Measurements from ENCODE around the gene CHAD. TPM values are rescaled to one million over a fixed set of nuclear protein-coding genes. Genes with fewer than 3 reads are reported as not detected.

Gene CHAD
- polyA plus RNA-seq, 1 of the 3 experiments (the other 2 are of a cell fraction): not detected

- Histone ChIP-seq H3K4me2 (no peak overlapping the region), H3K9me2 (no peaks in the 10 kb centered on the region), H3K79me2 (ENCODE audit: insufficient read depth) (0 out of 2 replicates have a peak, but pooled peaks cover 5% of the 10 kb centered on the region), H3K36me3 (replicated peaks in 1 of 2; ENCODE audit: control insufficient read depth in 1 of 2, insufficient read depth in 2 of 2, low read length in 1 of 2) (no peaks in the 10 kb centered on the region), H4K20me1 (ENCODE audit: insufficient read depth) (peaks cover 9% of the 10 kb centered on the region; the same call in 1 of the 2 replicates), H3F3A (replicated peaks; ENCODE audit: insufficient read depth) (peaks cover 7% of the 10 kb centered on the region), H3K4me3 (ENCODE audit: low read depth in 2 of 2, low read length in 1 of 2) (no peak overlapping the region), H3K4me1 (ENCODE audit: control insufficient read depth in 1 of 2, insufficient read depth in 2 of 2, low read depth in 1 of 2, low read length in 1 of 2) (peaks cover 0 to 8% of the 10 kb centered on the region in 2 experiments; a peak in 1 of 4 replicates), H3K27ac (ENCODE audit: low read depth in 2 of 2, low read length in 1 of 2) (no peak overlapping the region), H2AFZ (ENCODE audit: low read depth) (no peak overlapping the region), H3K9me3 (no peaks in the 10 kb centered on the region), H3K27me3 (ENCODE audit: insufficient read depth) (no peaks in the 10 kb centered on the region), H3K9ac (no peak overlapping the region)
- TF ChIP-seq JUND (IDR thresholded peaks at IDR 0.05) (no peak), MEF2A (IDR thresholded peaks at IDR 0.05; ENCODE audit: borderline replicate concordance, low read depth) (no peak), SIN3A (IDR thresholded peaks at IDR 0.05; ENCODE audit: borderline replicate concordance, low read depth, low read length) (no peak), POLR2AphosphoS5 (IDR thresholded peaks at IDR 0.05; ENCODE audit: low read depth, low read length) (no peak), TEAD4 (IDR thresholded peaks at IDR 0.05; ENCODE audit: borderline replicate concordance, insufficient read depth) (no peak), EP300 (IDR thresholded peaks at IDR 0.05; ENCODE audit: borderline replicate concordance in 1 of 2, low read depth in 1 of 2, low read length in 1 of 2) (no peak), CHD2 (IDR thresholded peaks at IDR 0.05; ENCODE audit: low read length, partially characterized antibody) (no peak), REST (IDR thresholded peaks at IDR 0.05; ENCODE audit: low read depth, low read length) (no peak), SMC3 (IDR thresholded peaks at IDR 0.05; ENCODE audit: low read depth, low read length) (no peak), ELF1 (IDR thresholded peaks at IDR 0.05) (no peak), NRF1 (IDR thresholded peaks at IDR 0.05; ENCODE audit: low read depth, low read length) (no peak), EZH2phosphoT487 (IDR thresholded peaks at IDR 0.05; ENCODE audit: borderline replicate concordance, low read depth) (no peak), GATA2 (CRISPR knock-in tag; IDR thresholded peaks at IDR 0.05) (no peak), GABPA (IDR thresholded peaks at IDR 0.05; ENCODE audit: low read depth) (no peak), MAX (IDR thresholded peaks at IDR 0.05; ENCODE audit: low read depth) (no peak), USF1 (IDR thresholded peaks at IDR 0.05; ENCODE audit: borderline replicate concordance, low read depth) (no peak)
- no peak for DNase-seq
- CTCF ChIA-PET: interaction anchor here (1.4 to 2.7 kb wide), 3 partner anchors 11 to 86 kb away, joined by 3 to 8 read pairs (median 3); partner anchors contain the start of gene RSAD1
- POLR2A ChIA-PET: no interaction called here
- 91% methylated on average over 7 of the region's 7 CpGs for WGBS (ENCODE audit: low lambda C conversion rate)
These were observed 20.6 kb downstream of the CHAD start for GRCh38 chr17:50447870-50448595.
